Neuronal stem cell (in vitro differentiated cells): ENCODE measurements around the gene BCL7B.
A peak's percentile ranks its signal among the peaks of the same experiment; 100 is the strongest.

ENCODE experiments used
- DNase-seq: peaks from one replicate; pipeline ENCODE4 v3.0.0-alpha.2; 2013; ENCODE audit warnings: low spot score
- H2AFZ ChIP-seq: one replicate; pipeline ENCODE4 v1.6.1; 2013; ENCODE audit warnings: mild to moderate bottlenecking, low read length, inconsistent platforms
- H2AK5ac ChIP-seq: 2 replicates; pipeline ENCODE4 v1.6.1; 2013; ENCODE audit warnings: low read depth, mild to moderate bottlenecking, inconsistent platforms, low read length, moderate library complexity, mixed read lengths
- H2BK120ac ChIP-seq: 2 replicates; pipeline ENCODE4 v1.6.1; 2013; ENCODE audit warnings: low read depth, mild to moderate bottlenecking, inconsistent platforms, low read length, moderate library complexity, mixed read lengths
- H2BK12ac ChIP-seq: one replicate; pipeline ENCODE4 v1.6.1; 2013; ENCODE audit warnings: low read length, inconsistent platforms
- H2BK15ac ChIP-seq: 2 replicates; pipeline ENCODE4 v1.6.1; 2013; ENCODE audit warnings: mild to moderate bottlenecking, low read length, inconsistent platforms, mixed read lengths
- H2BK5ac ChIP-seq: one replicate; pipeline ENCODE4 v1.6.1; 2013; ENCODE audit warnings: inconsistent platforms, mild to moderate bottlenecking, low read length, moderate library complexity
- H3K14ac ChIP-seq: one replicate; pipeline ENCODE4 v1.6.1; 2013; ENCODE audit warnings: low read length, inconsistent platforms
- H3K18ac ChIP-seq: 2 replicates; pipeline ENCODE4 v1.6.1; 2013; ENCODE audit warnings: low read length, inconsistent platforms
- H3K23ac ChIP-seq: 2 replicates; pipeline ENCODE4 v1.6.1; 2013; ENCODE audit warnings: low read depth, mild to moderate bottlenecking, mixed read lengths, low read length, inconsistent platforms; ENCODE audit not compliant: poor library complexity
- H3K27ac ChIP-seq: replicated peaks from 3 replicates; pipeline ENCODE4 v1.5.1; 2013; ENCODE audit warnings: low read length, inconsistent platforms
- H3K27me3 ChIP-seq, 3 experiments: 2 replicates each; pipeline ENCODE4 v1.6.1; 2013; ENCODE audit warnings: low read length in 3 of 3, mild to moderate bottlenecking in 2 of 3, inconsistent platforms in 1 of 3, low read depth in 1 of 3, mixed read lengths in 1 of 3, moderate library complexity in 1 of 3; ENCODE audit not compliant: control insufficient read depth in 3 of 3, insufficient read depth in 3 of 3
- H3K36me3 ChIP-seq, 2 donors: replicated peaks in 1 of 2; 2 replicates each; pipeline ENCODE4 v1.6.1; 2013; ENCODE audit warnings: low read length in 2 of 2; ENCODE audit not compliant: control insufficient read depth in 2 of 2, insufficient read depth in 2 of 2
- H3K4ac ChIP-seq: 2 replicates; pipeline ENCODE4 v1.6.1; 2013; ENCODE audit warnings: inconsistent platforms, mild to moderate bottlenecking, low read length, moderate library complexity
- H3K4me1 ChIP-seq, 2 donors: 1 replicate in 1 of 2; 2 replicates in 1 of 2; pipeline ENCODE4 v1.6.1; 2013; ENCODE audit warnings: low read length in 2 of 2, low read depth in 1 of 2; ENCODE audit not compliant: control insufficient read depth in 2 of 2, insufficient read depth in 1 of 2
- H3K4me2 ChIP-seq: one replicate; pipeline ENCODE4 v1.6.1; 2013; ENCODE audit warnings: mild to moderate bottlenecking, low read length, inconsistent platforms; ENCODE audit not compliant: insufficient read depth, poor library complexity, severe bottlenecking
- H3K4me3 ChIP-seq, 2 donors: 2 replicates each; pipeline ENCODE4 v1.5.1; 2013; ENCODE audit warnings: low read length in 2 of 2, mild to moderate bottlenecking in 2 of 2, inconsistent platforms in 1 of 2, moderate library complexity in 1 of 2
- H3K79me1 ChIP-seq: one replicate; pipeline ENCODE4 v1.6.1; 2013; ENCODE audit warnings: low read depth, mild to moderate bottlenecking, inconsistent platforms, low read length, moderate library complexity
- H3K9ac ChIP-seq: one replicate; pipeline ENCODE4 v1.6.1; 2013; ENCODE audit warnings: mild to moderate bottlenecking, low read depth, low read length, inconsistent platforms; ENCODE audit not compliant: poor library complexity
- H3K9me3 ChIP-seq, 2 donors: replicated peaks in 1 of 2; 2 replicates each; pipeline versions ENCODE3 to v1.6.1; 2013; ENCODE audit warnings: low read length in 2 of 2, mild to moderate bottlenecking in 2 of 2, inconsistent platforms in 1 of 2, low read depth in 1 of 2, mixed read lengths in 1 of 2, moderate library complexity in 1 of 2; ENCODE audit not compliant: control insufficient read depth in 2 of 2, insufficient read depth in 1 of 2
- H4K8ac ChIP-seq: one replicate; pipeline ENCODE4 v1.6.1; 2013; ENCODE audit warnings: low read depth, mild to moderate bottlenecking, inconsistent platforms, low read length, moderate library complexity
- H4K91ac ChIP-seq: one replicate; pipeline ENCODE4 v1.6.1; 2013; ENCODE audit warnings: low read length, low read depth, mild to moderate bottlenecking, inconsistent platforms; ENCODE audit not compliant: poor library complexity
- WGBS, 2 donors: extraction: QIAGEN DNeasy Blood & Tissue Kit; methylation state at CpG; one replicate each; pipeline ENCODE4 v1.1.7; 2013; ENCODE audit warnings: missing lambda C conversion rate in 2 of 2, mixed read lengths in 1 of 2; ENCODE audit not compliant: insufficient read length in 2 of 2, insufficient replicate concordance in 1 of 2; ENCODE audit errors: extremely low coverage in 2 of 2; 5-methylcytosine and 5-hydroxymethylcytosine counted together

Gene BCL7B

GRCh38 chr7:73570977-73571376 lies 13.5 kb upstream of the BCL7B start:
- Histone ChIP-seq H4K8ac (no peak overlapping the region), H4K91ac (no peak overlapping the region), H3K18ac (no peak overlapping the region), H3K79me1 (no peaks in the 10 kb centered on the region), H2BK120ac (no peak overlapping the region), H2AK5ac (no peak overlapping the region), H2BK15ac (no peak overlapping the region), H2BK12ac (no peak overlapping the region), H3K4ac (no peak overlapping the region), H3K27me3 (no peaks in the 10 kb centered on the region), H3K4me1 (no peaks in the 10 kb centered on the region), H3K9me3 (no peaks in the 10 kb centered on the region), H2BK5ac (no peak overlapping the region), H3K36me3 (peaks cover 43 to 69% of the 10 kb centered on the region in 2 donors), H3K4me3 (no peak overlapping the region), H3K14ac (no peak overlapping the region), H3K27ac (no peak overlapping the region), H2AFZ (no peak overlapping the region), H3K9ac (no peak overlapping the region), H3K4me2 (no peak overlapping the region), H3K23ac (no peak overlapping the region)
- no CpG with 5 or more reads among the region's 10 CpGs for WGBS, 2 donors
- DNase-seq: no peak

- H3K9ac ChIP-seq: no peak overlapping the region
- no peak overlapping the region for H4K8ac ChIP-seq
- H3K23ac ChIP-seq: no peak overlapping the region
- no peaks in the 10 kb centered on the region for H3K4me1 ChIP-seq
- H2BK5ac ChIP-seq: no peak overlapping the region
- no peak overlapping the region for H2AFZ ChIP-seq
- H2AK5ac ChIP-seq: no peak overlapping the region
- WGBS, 2 donors: no CpG with 5 or more reads among the region's 22 CpGs
- H2BK12ac ChIP-seq: no peak overlapping the region
- H3K27ac ChIP-seq: no peak overlapping the region
- H3K14ac ChIP-seq: no peak overlapping the region
- no peak overlapping the region for H2BK15ac ChIP-seq
- H3K9me3 ChIP-seq: no peaks in the 10 kb centered on the region
- no peak for DNase-seq
- no peaks in the 10 kb centered on the region for H3K27me3 ChIP-seq
- no peak overlapping the region for H3K4ac ChIP-seq
- no peak overlapping the region for H3K4me3 ChIP-seq
- no peak overlapping the region for H4K91ac ChIP-seq
- H3K18ac ChIP-seq: no peak overlapping the region
- no peaks in the 10 kb centered on the region for H3K79me1 ChIP-seq
- no peak overlapping the region for H3K4me2 ChIP-seq
- H3K36me3 ChIP-seq: peaks cover 43 to 64% of the 10 kb centered on the region in 2 donors
- no peak overlapping the region for H2BK120ac ChIP-seq
Observed at GRCh38 chr7:73570521-73570920, 13.0 kb upstream of the BCL7B start.

GRCh38 chr7:73569042-73569608 lies 11.6 kb upstream of the BCL7B start:
- Histone ChIP-seq H2BK12ac (no peak overlapping the region), H2BK5ac (no peak overlapping the region), H3K79me1 (no peaks in the 10 kb centered on the region), H3K27me3 (no peaks in the 10 kb centered on the region), H2AK5ac (no peak overlapping the region), H3K18ac (no peak overlapping the region), H3K4me2 (no peak overlapping the region), H2BK15ac (no peak overlapping the region), H3K23ac (no peak overlapping the region), H3K9me3 (no peaks in the 10 kb centered on the region), H3K4me3 (no peak overlapping the region), H2AFZ (no peak overlapping the region), H2BK120ac (no peak overlapping the region), H3K27ac (no peak overlapping the region), H3K4me1 (no peaks in the 10 kb centered on the region), H4K8ac (no peak overlapping the region), H3K9ac (no peak overlapping the region), H3K4ac (no peak overlapping the region), H3K14ac (no peak overlapping the region), H3K36me3 (peaks cover 36 to 53% of the 10 kb centered on the region in 2 donors), H4K91ac (no peak overlapping the region)
- no peak for DNase-seq
- WGBS, 2 donors: 100% methylated on average over 2 of the region's 5 CpGs; no CpG with 5 or more reads in 1 of the 2 donors

GRCh38 chr7:73567846-73568685 lies 10.6 kb upstream of the BCL7B start:
- no peaks in the 10 kb centered on the region for H3K4me1 ChIP-seq
- no peak for DNase-seq
- H3K36me3 ChIP-seq: peaks cover 25 to 43% of the 10 kb centered on the region in 2 donors

More at GRCh38 chr7:73567846-73568685, 10.6 kb upstream of the BCL7B start:
- no peak overlapping the region for H2BK12ac ChIP-seq
- no peak overlapping the region for H2AFZ ChIP-seq
- H2BK120ac ChIP-seq: no peak overlapping the region
- no peak overlapping the region for H3K27ac ChIP-seq
- H4K91ac ChIP-seq: no peak overlapping the region
- WGBS, 2 donors: no CpG with 5 or more reads among the region's 12 CpGs
- H2AK5ac ChIP-seq: no peak overlapping the region
- H3K18ac ChIP-seq: no peak overlapping the region
- peak overlapping the region; percentile 56 for H3K9ac ChIP-seq
- H3K4ac ChIP-seq: no peak overlapping the region
- H2BK5ac ChIP-seq: no peak overlapping the region
- H3K79me1 ChIP-seq: no peaks in the 10 kb centered on the region
- H3K23ac ChIP-seq: no peak overlapping the region
- no peak overlapping the region for H3K14ac ChIP-seq
- H3K27me3 ChIP-seq: no peaks in the 10 kb centered on the region
- H4K8ac ChIP-seq: no peak overlapping the region
- H3K4me2 ChIP-seq: no peak overlapping the region
- no peak overlapping the region for H2BK15ac ChIP-seq
- H3K4me3 ChIP-seq: no peak overlapping the region
- H3K9me3 ChIP-seq: no peaks in the 10 kb centered on the region
